Measurements from ENCODE around the gene AFAP1L1.
A peak's percentile ranks its signal among the peaks of the same experiment; 100 is the strongest.

AFAP1L1 gene

DNA sequence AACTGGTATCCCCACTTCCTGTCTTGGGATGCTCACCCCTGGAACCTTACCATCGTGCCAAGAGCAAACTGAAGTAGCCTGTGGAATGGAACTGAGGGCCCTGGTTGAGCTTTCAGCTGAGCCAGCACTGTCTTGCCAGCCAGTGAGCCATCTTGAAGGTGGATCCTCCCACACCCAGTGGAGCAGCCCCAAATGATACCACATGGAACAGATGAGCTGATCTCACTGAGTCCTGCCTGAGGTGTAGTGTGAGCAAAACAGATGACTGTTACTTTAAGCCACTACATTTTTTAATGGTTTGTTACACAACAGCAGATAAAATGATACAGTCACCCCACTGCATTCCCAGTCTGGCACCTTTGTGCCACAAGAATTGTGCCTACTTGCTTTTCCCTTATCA is 84.0 kb downstream of the AFAP1L1 start:
- DNase-seq = no peak

DNA sequence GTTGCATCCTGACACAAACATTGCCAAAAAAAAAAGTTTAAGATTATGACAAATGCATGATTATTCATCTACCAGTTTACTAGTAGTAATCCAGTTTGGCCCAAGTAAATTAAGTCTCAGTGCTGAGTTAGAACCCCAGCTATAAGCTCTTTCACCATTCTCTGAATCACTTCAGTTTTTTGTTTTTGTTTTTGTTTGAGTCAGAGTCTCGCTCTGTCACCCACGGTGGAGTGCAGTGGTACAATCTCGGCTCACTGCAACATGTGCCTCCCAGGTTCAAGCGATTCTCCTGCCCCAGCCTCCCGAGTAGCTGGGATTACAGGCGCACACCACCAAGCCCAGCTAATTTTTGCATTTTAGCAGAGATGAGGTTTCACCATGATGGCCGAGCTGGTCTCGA is 84.7 kb downstream of the AFAP1L1 start:
- no peak for DNase-seq

DNA sequence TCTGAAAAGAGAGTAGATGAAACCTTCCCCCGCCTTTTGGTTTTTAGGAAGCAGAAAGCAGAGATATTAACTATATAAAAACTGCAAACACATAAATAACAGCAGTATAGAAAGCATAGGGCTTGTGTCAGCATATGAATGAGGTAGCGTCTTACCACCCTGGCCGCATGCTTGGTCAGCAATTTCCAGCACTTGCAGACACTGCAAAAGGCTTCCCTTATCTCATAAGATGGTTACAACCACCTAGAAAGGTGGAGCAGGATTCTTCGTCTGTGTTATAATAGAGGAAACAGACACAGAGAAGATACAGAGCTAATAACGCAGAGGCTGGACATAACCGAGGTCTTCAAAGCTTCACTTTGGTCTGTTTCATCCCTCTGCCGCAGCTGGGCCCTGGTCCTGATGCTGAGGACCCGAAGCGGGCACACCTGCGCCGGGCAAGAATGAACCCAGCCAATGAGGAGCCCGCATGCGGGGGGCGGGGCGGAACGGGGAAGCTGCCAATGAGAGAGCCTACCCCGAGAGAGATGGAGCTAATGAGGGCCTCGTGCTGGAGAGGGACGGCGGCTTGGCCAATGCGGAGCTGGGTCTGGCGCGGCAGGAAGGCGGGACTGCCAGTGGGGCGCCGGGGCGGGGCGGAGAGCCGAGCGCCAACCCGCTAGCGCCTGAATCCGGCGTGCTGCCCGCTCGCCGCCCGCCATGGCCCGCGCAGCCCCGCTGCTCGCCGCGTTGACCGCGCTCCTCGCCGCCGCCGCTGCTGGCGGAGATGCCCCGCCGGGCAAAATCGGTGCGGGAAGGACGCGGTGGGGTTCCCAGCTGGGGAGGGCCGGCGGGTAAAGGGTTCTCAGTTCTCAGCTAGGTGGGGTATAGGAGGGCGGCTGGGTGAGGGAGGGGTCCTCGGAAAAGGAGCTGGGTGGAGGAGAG is 86.0 kb downstream of the AFAP1L1 start, which contains the start of gene PCYOX1L:
Gene PCYOX1L (plus strand): TSS at position 677 of the 924 bp plus-strand sequence. CDS start 23 bp downstream, at position 700.
- peak; percentile 92 for DNase-seq

DNA sequence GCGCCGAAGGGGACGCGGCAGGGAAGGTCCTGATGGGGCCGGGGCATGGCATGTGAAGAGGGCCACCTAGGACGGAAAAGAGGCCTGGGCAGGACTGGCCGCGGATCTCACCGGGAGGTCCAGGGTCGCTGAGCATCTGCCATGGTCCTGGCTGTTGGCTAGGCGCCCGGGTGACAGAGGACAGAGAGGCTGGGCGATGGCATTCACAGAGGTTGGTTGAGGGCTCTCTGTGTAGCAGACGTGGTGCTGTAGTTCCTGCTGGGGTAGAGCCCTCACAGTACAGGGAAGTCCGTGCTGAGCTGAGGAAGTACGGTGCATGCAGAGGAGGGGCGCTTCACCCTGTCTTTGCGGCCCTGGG is 86.6 kb downstream of the AFAP1L1 start:
- DNase-seq = peak; percentile 14

DNA sequence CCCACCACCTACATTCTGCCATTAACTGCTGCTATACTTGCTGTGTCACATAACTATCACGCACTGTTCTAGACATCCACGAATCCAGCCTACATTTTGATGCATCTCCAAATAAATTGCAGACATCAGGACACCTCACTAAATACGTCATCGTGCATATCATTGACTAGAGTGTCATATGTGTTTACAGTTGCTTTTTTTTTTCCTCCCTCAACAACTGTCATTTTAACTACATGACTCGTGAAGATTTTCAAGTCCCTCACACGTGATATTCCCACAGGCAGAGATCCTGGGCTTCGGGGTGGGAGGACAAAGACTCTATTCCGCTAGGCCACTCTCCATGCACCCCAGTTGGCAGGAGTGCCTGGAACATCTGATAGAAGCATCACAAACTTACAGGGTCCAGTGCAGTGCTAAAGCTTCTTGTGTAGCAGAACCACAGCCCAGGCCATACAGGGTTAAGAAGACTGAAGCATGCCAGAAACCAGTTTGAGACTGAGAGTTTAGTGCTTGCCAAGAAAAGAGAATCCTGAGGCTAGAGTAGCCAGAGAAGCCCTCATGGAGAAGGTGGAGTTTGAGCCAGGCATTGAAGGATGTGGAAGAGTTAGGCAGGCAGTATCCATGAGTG is 87.3 kb downstream of the AFAP1L1 start:
- no peak for DNase-seq

DNA sequence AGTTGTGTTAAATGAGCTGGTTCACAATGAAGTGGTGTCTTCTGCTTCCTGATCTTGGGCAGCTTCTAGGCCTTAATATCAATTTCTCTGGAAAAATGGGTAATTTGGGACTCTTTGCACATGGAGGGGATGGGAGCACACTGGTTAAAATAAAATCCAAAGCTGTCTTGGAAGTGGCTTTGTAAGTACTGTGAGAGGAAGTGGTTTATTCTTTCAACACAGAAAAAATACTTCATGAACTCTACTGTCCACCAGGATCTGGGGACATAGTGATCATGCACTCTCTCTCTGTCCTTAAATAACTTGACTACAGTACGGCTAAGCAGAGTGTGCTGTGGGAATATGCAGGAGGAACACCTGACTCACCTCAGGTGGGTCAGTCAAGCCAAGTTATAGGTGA is 88.6 kb downstream of the AFAP1L1 start:
- no peak for DNase-seq

DNA sequence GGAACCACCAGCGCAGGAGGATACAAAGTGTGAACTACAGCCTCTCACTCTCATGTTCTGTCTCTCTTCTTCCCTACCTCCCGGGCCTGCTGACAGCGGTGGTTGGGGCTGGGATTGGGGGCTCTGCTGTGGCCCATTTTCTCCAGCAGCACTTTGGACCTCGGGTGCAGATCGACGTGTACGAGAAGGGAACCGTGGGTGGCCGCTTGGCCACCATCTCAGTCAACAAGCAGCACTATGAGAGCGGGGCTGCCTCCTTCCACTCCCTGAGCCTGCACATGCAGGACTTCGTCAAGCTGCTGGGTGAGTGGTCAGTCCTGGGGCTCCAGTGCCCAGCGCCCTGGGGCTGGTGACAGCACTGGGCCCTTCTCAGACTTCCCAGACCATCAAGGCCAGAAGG is 90.9 kb downstream of the AFAP1L1 start:
- no peak for DNase-seq

DNA sequence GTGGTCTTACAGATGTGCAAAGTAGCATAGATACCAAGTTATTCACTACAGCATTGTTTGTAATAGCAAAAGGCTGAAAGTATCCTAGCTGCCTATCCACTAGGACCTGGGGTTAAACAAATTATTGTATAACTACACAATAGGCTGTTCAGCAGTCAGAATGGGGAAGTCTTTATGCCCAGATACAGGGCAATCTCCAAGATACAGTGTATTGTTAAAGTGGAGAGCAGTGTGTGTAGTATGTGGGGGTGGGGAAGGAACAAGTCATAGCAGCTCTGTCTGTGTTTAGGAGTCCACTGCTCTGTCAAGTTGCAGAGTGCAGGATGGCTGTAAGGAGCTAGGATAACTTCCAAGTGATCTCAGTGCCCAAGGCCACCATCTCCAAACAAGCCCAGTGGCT is 91.7 kb downstream of the AFAP1L1 start:
- DNase-seq = no peak

DNA sequence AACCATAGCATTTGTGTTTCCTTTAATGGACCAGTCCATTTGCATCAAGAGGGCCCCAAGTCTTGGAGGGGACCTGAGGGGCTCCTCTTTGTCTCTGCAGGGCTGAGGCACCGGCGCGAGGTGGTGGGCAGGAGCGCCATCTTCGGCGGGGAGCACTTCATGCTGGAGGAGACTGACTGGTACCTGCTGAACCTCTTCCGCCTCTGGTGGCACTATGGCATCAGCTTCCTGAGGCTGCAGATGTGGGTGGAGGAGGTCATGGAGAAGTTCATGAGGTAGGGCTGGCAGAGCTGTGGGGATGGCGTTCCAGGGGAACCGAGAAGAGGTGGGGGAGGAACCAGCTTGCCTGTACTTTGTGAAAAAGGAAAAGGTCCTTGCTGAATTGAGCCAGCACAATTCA is 92.3 kb downstream of the AFAP1L1 start:
- no peak for DNase-seq

DNA sequence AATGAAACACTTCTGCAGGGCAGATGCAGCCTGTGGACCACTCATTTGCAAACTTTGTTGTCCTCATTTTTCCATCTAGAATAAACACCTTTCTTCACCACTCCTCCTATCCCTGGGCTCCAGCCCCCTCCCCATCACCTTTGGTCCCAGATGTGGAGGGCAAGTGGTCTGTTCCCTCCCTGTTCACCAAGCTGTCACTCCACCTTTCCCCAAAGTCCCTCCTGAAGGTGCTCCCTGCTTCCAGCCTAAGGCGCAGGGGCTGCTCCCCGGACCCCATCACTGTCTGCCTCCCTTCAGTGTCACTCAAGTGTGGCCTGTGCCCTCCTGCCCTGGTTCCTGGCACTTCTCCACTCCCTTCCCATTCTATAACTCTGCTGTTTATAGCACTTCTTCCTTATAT is 93.1 kb downstream of the AFAP1L1 start:
- no peak for DNase-seq

DNA sequence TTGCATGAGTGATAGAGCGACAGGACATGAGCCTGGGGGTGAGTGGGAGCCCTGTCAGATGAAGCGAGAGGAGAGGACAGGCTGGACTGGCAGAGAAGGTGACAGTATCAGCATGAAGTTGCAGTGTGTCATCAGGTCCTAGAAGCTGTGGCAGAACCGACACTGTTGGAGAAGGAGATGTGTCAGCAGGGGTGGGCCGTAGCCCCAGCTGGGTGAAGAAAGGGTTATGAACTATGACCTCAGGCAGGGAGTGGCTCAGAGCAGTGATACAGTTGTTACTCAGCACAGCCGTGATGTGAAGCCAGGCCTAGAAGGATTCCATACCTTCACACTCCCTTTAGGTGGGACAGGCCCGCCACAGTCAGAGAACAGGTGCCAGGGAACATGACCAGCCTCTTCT is 93.8 kb downstream of the AFAP1L1 start:
- DNase-seq = no peak

DNA sequence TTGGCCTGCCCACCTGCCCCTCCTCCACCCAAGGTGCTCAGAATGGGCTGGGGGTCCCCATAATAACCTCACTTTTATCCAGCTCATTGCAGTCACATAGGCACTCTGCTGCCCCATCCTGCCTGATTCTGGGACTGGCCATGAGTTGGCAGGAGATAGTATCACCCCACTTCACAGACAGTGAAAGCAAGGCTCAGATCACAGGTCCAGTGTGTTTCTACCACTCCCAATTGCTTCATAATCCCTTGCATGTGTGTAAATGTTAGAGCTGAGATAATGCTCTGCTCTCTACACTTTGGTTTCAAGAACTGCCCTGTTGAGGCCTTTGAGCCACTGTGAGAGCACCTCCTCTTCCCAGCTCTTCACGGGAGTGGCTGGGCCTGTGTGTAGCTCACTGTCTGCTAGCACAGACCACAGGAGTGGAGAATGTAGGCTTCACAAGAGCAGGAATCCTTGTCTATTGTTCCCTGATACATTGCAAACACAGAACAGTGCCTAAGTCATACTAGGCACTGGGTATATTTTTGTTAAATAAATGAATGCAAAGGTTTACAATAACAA is 94.6 kb downstream of the AFAP1L1 start:
- no peak for DNase-seq

DNA sequence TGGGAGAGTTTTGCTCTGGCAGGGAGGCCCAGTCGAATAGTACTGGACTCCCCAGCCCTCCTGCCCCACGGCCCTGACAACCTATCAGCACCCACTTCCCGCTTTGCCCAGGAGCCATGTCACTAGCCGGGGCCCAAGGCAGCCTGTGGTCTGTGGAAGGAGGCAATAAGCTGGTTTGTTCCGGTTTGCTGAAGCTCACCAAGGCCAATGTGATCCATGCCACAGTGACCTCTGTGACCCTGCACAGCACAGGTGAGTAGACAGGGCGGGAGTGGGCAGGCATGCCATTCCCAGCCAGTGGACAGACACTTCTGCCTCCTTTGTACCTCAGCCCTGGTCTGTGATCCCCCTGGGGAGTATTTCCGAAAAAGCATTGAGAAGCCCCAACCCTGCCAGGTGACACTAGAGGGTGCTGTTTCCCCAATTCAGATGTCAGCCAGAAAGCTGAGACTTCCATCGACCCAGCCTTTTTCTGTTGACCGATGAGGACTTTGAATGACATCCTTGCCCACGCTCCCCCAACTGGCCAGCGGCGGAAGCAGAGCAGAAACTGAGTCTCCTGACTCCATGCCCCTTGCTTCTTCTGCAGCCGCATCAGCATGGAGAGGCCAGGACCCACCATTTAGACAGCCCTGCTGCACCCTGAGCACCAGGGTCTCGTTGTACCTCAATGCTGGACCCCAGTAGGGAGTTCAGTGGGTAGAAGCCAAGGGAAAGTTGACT is 95.8 kb downstream of the AFAP1L1 start:
- peak; percentile 52 for DNase-seq

DNA sequence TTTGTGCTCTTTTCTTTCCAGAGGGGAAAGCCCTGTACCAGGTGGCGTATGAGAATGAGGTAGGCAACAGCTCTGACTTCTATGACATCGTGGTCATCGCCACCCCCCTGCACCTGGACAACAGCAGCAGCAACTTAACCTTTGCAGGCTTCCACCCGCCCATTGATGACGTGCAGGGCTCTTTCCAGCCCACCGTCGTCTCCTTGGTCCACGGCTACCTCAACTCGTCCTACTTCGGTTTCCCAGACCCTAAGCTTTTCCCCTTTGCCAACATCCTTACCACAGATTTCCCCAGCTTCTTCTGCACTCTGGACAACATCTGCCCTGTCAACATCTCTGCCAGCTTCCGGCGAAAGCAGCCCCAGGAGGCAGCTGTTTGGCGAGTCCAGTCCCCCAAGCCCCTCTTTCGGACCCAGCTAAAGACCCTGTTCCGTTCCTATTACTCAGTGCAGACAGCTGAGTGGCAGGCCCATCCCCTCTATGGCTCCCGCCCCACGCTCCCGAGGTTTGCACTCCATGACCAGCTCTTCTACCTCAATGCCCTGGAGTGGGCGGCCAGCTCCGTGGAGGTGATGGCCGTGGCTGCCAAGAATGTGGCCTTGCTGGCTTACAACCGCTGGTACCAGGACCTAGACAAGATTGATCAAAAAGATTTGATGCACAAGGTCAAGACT is 96.5 kb downstream of the AFAP1L1 start:
- DNase-seq = no peak

DNA sequence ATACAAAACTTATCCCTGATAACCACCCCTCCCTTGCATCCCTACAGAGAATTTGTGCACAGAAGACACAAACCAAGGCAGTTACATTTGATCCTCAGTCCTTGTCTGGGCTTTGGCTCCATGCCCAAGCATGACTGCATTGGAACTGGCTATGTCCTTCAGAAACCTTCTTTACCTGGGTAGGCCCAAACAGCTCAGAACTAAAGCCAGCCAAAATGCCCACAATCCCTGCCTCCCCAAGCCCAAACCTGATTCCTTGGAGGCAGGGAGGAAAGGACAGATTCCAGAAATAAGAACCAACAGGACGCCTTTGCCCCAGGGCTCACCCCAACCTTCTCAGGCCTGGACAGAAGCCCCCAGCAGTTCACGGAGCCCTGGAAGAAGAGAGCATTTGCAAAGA is 99.2 kb downstream of the AFAP1L1 start:
- DNase-seq = no peak

DNA sequence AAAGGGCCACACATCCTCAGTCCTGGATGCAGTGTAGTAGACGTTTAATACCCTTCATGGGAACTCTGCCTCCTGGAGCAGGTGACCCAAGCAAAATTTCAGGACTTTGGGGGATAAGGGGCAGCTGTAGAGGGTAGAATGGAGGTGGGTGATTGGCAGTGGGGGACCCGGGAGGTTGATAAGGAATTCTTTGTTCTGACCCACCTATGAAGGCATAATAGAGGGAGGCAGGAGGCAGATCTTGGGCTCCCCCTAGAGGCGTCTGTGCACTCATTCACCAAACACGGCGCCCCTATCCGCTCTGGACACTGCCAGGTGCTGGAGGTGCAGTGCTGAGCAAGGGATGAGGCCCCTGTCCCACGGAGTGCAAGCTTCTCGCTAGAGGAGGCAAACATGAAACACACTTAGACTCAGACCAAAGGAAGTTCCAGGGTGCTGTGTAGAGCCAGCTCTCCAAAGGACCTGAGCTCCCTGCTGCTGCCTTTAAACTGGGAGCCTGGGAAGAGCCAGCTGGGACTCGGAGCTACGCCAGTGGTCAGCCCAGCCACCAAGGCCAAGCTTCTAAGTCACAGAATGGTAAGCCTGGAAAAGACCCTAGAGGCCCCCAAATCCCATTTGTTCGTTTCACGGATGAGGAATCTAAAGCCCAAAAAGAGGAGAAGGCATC is 99.8 kb downstream of the AFAP1L1 start:
- peak; percentile 31 for DNase-seq

DNA sequence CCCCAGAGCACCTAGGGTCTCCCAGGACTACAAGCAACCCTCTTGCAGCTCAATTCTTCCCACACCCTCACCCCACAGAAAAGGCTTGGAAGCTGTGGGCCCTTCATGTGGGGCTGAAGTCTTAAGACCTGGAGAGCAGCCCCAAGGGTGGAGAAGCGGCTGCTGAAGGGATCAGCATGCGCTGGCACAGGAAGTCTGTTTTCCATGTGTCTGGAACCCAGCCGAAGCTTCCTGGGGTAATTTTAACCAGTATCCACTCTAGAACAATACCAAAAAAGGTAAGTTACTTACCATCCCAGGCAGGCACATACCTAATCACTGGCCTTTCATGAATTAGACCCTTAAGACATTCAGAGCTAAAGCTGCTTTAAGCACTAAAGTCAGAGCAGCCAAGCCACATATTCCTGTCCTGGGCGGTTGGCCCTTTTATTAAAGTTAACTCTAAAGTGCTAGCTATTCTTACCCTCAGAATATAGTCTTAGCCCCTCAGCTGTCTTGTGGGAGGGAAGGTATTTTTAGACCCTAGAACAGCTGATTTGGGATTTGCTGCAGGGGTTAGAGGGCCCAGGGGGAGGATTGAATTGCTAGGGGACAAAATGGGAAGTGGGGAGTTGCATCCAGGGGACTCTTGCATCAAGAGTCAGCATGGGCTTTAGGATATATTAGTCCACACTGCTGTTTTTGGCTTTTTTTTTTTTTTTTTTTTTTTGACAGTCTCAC is 100.6 kb downstream of the AFAP1L1 start:
- DNase-seq = no peak

DNA sequence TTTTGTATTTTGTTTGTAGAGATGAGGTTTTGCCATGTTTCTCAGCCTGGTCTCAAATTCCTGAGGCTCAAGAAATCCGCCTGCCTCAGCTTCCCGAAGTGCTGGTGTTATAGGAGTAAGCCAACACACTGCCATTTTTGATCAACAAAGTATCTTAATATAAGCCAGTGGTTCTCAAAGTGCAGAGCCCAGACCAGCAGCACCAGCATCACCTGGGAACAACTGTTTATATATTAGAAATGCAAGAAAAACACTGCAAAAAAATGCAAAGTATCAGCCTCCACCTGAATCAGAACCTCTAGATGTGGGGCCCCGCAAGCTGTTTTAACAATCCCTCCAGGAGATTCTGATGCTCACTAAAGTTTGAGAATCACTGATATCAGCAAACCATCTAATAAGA is 101.3 kb downstream of the AFAP1L1 start:
- no peak for DNase-seq

DNA sequence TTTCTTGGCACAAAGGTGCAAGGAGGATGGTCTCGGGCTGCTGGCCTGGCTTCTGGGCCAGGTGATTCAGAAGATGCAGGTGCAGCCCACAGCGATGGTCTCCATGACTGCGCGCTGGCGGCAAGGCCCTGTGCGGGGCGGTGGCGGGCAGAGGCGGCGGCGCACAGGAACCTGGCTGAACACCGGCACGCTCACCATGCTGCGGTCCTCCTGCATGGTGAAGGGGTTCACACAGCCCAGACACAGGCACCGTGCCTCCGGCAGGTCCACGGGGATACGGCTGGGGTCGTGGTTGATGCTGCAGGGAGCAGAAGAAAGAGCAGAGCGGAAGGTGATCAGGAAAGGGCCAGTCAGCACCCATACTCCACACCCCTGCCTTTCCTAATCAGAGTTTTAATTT is 102.6 kb downstream of the AFAP1L1 start:
- no peak for DNase-seq

DNA sequence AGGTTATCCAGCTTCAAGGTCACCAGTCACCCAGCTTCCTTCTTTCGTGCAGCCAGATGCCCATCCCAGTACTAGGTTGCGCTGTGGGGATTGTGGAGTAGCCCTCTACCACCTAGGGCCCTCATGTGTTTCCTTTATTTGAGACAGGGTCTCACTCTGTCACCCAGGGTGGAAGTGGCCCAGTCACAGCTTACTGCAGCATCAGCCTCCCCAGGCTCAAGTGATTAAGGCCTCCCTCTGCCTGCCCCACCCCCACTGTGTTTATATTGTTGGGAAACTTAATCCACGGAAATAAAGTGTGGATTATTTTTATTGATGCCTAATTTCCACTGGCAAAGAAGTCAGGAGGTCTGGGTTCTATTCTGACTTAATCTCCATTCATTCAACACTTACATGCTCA is 103.1 kb downstream of the AFAP1L1 start:
- DNase-seq = no peak

DNA sequence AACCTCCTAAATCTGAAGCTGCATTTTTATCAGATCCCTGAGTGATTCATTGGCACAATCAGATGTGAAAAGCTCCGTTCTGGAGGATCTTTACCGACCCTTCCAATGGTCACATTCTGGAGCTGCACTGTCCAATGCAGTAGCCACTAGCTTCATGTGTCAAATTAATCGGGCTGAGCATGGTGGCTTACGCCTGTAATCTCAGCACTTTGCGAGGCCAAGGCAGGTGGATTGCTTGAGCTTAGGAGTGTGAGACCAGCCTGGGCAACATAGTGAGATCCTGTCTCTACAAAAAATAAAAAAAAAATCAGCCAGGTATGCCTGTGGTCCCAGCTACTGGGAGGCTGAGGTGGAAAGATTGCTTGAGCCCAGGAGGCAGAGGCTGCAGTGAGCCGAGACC is 103.8 kb downstream of the AFAP1L1 start:
- no peak for DNase-seq

DNA sequence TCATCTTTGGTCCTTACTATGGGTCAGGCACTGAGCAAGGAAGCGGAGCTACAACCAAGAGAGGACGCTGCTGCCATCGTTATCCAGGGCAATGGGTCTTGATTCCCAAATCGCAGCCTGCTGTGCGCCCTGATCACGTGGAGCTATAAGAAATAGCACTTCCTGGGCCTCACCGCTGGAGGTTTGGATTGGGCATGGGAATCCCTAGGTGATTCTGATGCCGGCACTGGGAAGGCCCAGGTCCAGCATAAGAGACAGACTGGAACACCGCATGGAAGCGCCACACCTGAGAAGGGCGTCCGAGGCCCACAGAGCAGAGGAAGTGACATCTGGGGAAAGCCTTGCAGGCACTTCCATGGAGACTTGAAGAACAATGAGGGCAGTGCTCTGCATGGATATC is 104.4 kb downstream of the AFAP1L1 start:
- no peak for DNase-seq

Data from NCI-H748 treated with DMSO at 0.1 percent for 48 hours (cell line).